Measurements from ENCODE around the gene SRPX.

The SRPX gene

GRCh38 chrX:38154340-38154739, 66.3 kb downstream of the SRPX start:
- Histone ChIP-seq H3K23ac (ENCODE audit: low read length in 2 of 2) (no peak overlapping the region), H2BK5ac (ENCODE audit: low read depth, low read length, poor library complexity, severe bottlenecking) (no peak overlapping the region), H3K4ac (ENCODE audit: low read depth in 1 of 2, low read length in 2 of 2) (no peak overlapping the region), H3K27ac (ENCODE audit: low read length, poor library complexity, severe bottlenecking) (no peak overlapping the region), H3K36me3 (ENCODE audit: control insufficient read depth in 1 of 2, insufficient read depth in 2 of 2, low read depth in 1 of 2, low read length in 2 of 2) (peaks cover 0 to 95% of the 10 kb centered on the region in 2 experiments), H3K79me1 (replicated peaks; ENCODE audit: low read length, poor library complexity, severe bottlenecking) (no peaks in the 10 kb centered on the region), H4K91ac (ENCODE audit: low read length) (no peak overlapping the region), H3K4me2 (ENCODE audit: low read length, poor library complexity, severe bottlenecking) (no peak overlapping the region), H3K4me1 (ENCODE audit: control insufficient read depth, insufficient read depth, low read depth, low read length) (peaks cover 3% of the 10 kb centered on the region), H3K18ac (ENCODE audit: low read depth in 1 of 2, low read length in 2 of 2) (no peak overlapping the region), H3K9me3 (ENCODE audit: control insufficient read depth, low read length) (no peaks in the 10 kb centered on the region), H2AFZ (ENCODE audit: low read depth, low read length) (no peak overlapping the region), H2BK12ac (ENCODE audit: low read length in 2 of 2) (no peak overlapping the region), H3K9ac (ENCODE audit: low read length) (no peak overlapping the region), H2AK5ac (ENCODE audit: low read length, severe bottlenecking) (no peak overlapping the region), H3K4me3 (ENCODE audit: insufficient read depth in 1 of 2, low read depth in 1 of 2, low read length in 2 of 2) (no peak overlapping the region), H3K27me3 (ENCODE audit: control insufficient read depth in 1 of 2, insufficient read depth in 1 of 2, low read length in 2 of 2) (peaks cover 0 to 5% of the 10 kb centered on the region in 2 experiments), H3K14ac (ENCODE audit: low read length in 2 of 2) (no peak overlapping the region), H2BK120ac (ENCODE audit: low read depth, low read length) (no peak overlapping the region), H4K8ac (ENCODE audit: low read length) (no peak overlapping the region), H2BK15ac (ENCODE audit: low read depth, poor library complexity, severe bottlenecking) (no peak overlapping the region)
- WGBS: 84% methylated on average over 5 of the region's 5 CpGs
- no peak for DNase-seq

DNA sequence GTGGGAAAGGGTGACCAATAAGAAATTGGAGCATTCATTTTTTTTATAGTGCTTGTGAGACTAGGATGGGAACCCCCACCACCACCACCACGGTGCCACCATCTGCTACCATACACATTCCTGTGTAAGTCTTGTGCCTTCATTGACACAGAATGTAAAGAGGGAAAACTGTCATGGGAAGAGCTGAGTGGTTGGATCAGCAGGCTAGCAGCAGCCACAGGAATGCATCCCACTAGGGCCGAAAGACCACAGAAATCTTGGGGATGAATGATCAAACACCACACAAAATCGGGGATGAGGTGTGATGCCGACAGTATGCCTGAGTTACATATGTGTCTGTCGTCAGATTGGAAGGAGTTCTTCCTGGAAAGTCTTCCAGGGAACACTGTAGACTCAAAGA, 69.2 kb downstream of the SRPX start:
- Histone ChIP-seq H3K27ac (ENCODE audit: low read length, poor library complexity, severe bottlenecking) (no peak overlapping the region), H3K18ac (ENCODE audit: low read depth in 1 of 2, low read length in 2 of 2) (no peak overlapping the region), H2BK12ac (ENCODE audit: low read length in 2 of 2) (no peak overlapping the region), H3K23ac (ENCODE audit: low read length in 2 of 2) (no peak overlapping the region), H3K4ac (ENCODE audit: low read depth in 1 of 2, low read length in 2 of 2) (no peak overlapping the region), H3K9ac (ENCODE audit: low read length) (no peak overlapping the region), H2AFZ (ENCODE audit: low read depth, low read length) (no peak overlapping the region), H2BK15ac (ENCODE audit: low read depth, poor library complexity, severe bottlenecking) (no peak overlapping the region), H4K91ac (ENCODE audit: low read length) (no peak overlapping the region), H2AK5ac (ENCODE audit: low read length, severe bottlenecking) (no peak overlapping the region), H3K9me3 (ENCODE audit: control insufficient read depth, low read length) (no peaks in the 10 kb centered on the region), H3K4me3 (ENCODE audit: insufficient read depth in 1 of 2, low read depth in 1 of 2, low read length in 2 of 2) (no peak overlapping the region), H2BK5ac (ENCODE audit: low read depth, low read length, poor library complexity, severe bottlenecking) (no peak overlapping the region), H3K4me2 (ENCODE audit: low read length, poor library complexity, severe bottlenecking) (no peak overlapping the region), H2BK120ac (ENCODE audit: low read depth, low read length) (no peak overlapping the region), H3K27me3 (ENCODE audit: control insufficient read depth in 1 of 2, insufficient read depth in 1 of 2, low read length in 2 of 2) (peaks cover 0 to 5% of the 10 kb centered on the region in 2 experiments), H3K14ac (ENCODE audit: low read length in 2 of 2) (no peak overlapping the region), H3K4me1 (ENCODE audit: control insufficient read depth, insufficient read depth, low read depth, low read length) (peaks cover 3% of the 10 kb centered on the region), H3K79me1 (replicated peaks; ENCODE audit: low read length, poor library complexity, severe bottlenecking) (no peaks in the 10 kb centered on the region), H3K36me3 (ENCODE audit: control insufficient read depth in 1 of 2, insufficient read depth in 2 of 2, low read depth in 1 of 2, low read length in 2 of 2) (peaks cover 0 to 97% of the 10 kb centered on the region in 2 experiments), H4K8ac (ENCODE audit: low read length) (no peak overlapping the region)
- peak; percentile 28 for DNase-seq
- 92% methylated on average over 4 of the region's 5 CpGs for WGBS

DNA sequence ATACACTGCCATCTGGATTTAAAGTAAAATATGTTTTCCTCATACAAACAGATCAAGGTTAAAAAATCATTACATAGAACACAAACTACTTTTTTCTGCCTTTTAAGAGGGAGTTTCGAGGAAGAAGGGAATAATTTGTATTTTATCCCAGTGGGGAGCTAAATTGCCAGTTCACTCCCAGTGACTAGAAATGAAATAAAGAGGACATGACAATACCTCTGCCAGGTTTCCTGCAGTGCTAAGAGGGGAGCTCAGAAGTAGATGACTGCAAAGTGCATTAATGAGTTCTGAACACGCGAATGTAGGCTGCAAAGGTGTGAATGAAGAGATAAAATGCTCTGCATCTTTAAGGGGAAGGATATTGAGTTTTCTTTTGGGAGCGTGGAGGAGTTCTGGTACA, 69.7 kb downstream of the SRPX start:
- H3K79me1 ChIP-seq (replicated peaks; ENCODE audit: low read length, poor library complexity, severe bottlenecking): no peaks in the 10 kb centered on the region

GRCh38 chrX:38149016-38149415, 71.7 kb downstream of the SRPX start:
- no peak overlapping the region for H3K23ac ChIP-seq (ENCODE audit: low read length in 2 of 2)

More for the DNA sequence above, 69.7 kb downstream of the SRPX start:
- DNase-seq: no peak
- no peak overlapping the region for H4K8ac ChIP-seq (ENCODE audit: low read length)
- H2BK12ac ChIP-seq (ENCODE audit: low read length in 2 of 2): no peak overlapping the region
- no peak overlapping the region for H3K23ac ChIP-seq (ENCODE audit: low read length in 2 of 2)
- no peak overlapping the region for H3K14ac ChIP-seq (ENCODE audit: low read length in 2 of 2)
- H2BK5ac ChIP-seq (ENCODE audit: low read depth, low read length, poor library complexity, severe bottlenecking): no peak overlapping the region
- WGBS: 96% methylated on average over 4 of the region's 4 CpGs
- H3K9ac ChIP-seq (ENCODE audit: low read length): no peak overlapping the region
- no peak overlapping the region for H2BK15ac ChIP-seq (ENCODE audit: low read depth, poor library complexity, severe bottlenecking)
- H3K18ac ChIP-seq (ENCODE audit: low read depth in 1 of 2, low read length in 2 of 2): no peak overlapping the region
- peaks cover 0 to 96% of the 10 kb centered on the region in 2 experiments for H3K36me3 ChIP-seq (ENCODE audit: control insufficient read depth in 1 of 2, insufficient read depth in 2 of 2, low read depth in 1 of 2, low read length in 2 of 2)
- no peak overlapping the region for H2AFZ ChIP-seq (ENCODE audit: low read depth, low read length)
- no peak overlapping the region for H4K91ac ChIP-seq (ENCODE audit: low read length)
- H3K4me1 ChIP-seq (ENCODE audit: control insufficient read depth, insufficient read depth, low read depth, low read length): peaks cover 3% of the 10 kb centered on the region
- no peaks in the 10 kb centered on the region for H3K9me3 ChIP-seq (ENCODE audit: control insufficient read depth, low read length)
- H3K4me3 ChIP-seq (ENCODE audit: insufficient read depth in 1 of 2, low read depth in 1 of 2, low read length in 2 of 2): no peak overlapping the region
- H3K27ac ChIP-seq (ENCODE audit: low read length, poor library complexity, severe bottlenecking): no peak overlapping the region
- no peak overlapping the region for H3K4ac ChIP-seq (ENCODE audit: low read depth in 1 of 2, low read length in 2 of 2)
- H3K4me2 ChIP-seq (ENCODE audit: low read length, poor library complexity, severe bottlenecking): no peak overlapping the region
- no peak overlapping the region for H2BK120ac ChIP-seq (ENCODE audit: low read depth, low read length)
- H3K27me3 ChIP-seq (ENCODE audit: control insufficient read depth in 1 of 2, insufficient read depth in 1 of 2, low read length in 2 of 2): peaks cover 0 to 5% of the 10 kb centered on the region in 2 experiments
- no peak overlapping the region for H2AK5ac ChIP-seq (ENCODE audit: low read length, severe bottlenecking)

More at GRCh38 chrX:38149016-38149415, 71.7 kb downstream of the SRPX start:
- Histone ChIP-seq H4K91ac (ENCODE audit: low read length) (no peak overlapping the region), H2BK120ac (ENCODE audit: low read depth, low read length) (no peak overlapping the region), H2AFZ (ENCODE audit: low read depth, low read length) (no peak overlapping the region), H3K4ac (ENCODE audit: low read depth in 1 of 2, low read length in 2 of 2) (no peak overlapping the region), H3K9ac (ENCODE audit: low read length) (no peak overlapping the region), H3K14ac (ENCODE audit: low read length in 2 of 2) (no peak overlapping the region), H3K4me2 (ENCODE audit: low read length, poor library complexity, severe bottlenecking) (no peak overlapping the region), H3K4me1 (ENCODE audit: control insufficient read depth, insufficient read depth, low read depth, low read length) (peaks cover 3% of the 10 kb centered on the region), H3K4me3 (ENCODE audit: insufficient read depth in 1 of 2, low read depth in 1 of 2, low read length in 2 of 2) (no peak overlapping the region), H3K27ac (ENCODE audit: low read length, poor library complexity, severe bottlenecking) (no peak overlapping the region), H2BK12ac (ENCODE audit: low read length in 2 of 2) (no peak overlapping the region), H2BK5ac (ENCODE audit: low read depth, low read length, poor library complexity, severe bottlenecking) (no peak overlapping the region), H3K79me1 (replicated peaks; ENCODE audit: low read length, poor library complexity, severe bottlenecking) (no peaks in the 10 kb centered on the region), H3K36me3 (ENCODE audit: control insufficient read depth in 1 of 2, insufficient read depth in 2 of 2, low read depth in 1 of 2, low read length in 2 of 2) (peaks cover 0 to 77% of the 10 kb centered on the region in 2 experiments), H3K18ac (ENCODE audit: low read depth in 1 of 2, low read length in 2 of 2) (no peak overlapping the region), H4K8ac (ENCODE audit: low read length) (no peak overlapping the region), H2BK15ac (ENCODE audit: low read depth, poor library complexity, severe bottlenecking) (no peak overlapping the region), H2AK5ac (ENCODE audit: low read length, severe bottlenecking) (no peak overlapping the region), H3K27me3 (ENCODE audit: control insufficient read depth in 1 of 2, insufficient read depth in 1 of 2, low read length in 2 of 2) (peaks cover 0 to 5% of the 10 kb centered on the region in 2 experiments), H3K9me3 (ENCODE audit: control insufficient read depth, low read length) (no peaks in the 10 kb centered on the region)
- DNase-seq: no peak
- 86% methylated on average over 1 of the region's 2 CpGs for WGBS

Data from mesenchymal stem cell (in vitro differentiated cells and primary cell).